Erythroblast (primary cell): ENCODE measurements around the gene CNIH2.

Experiments
- GATA1 ChIP-seq: IDR thresholded peaks from 2 replicates; pipeline ENCODE4 v1.6.1; 2011; ENCODE audit warnings: low read depth, mild to moderate bottlenecking, control low read depth, low read length, moderate library complexity
- POLR2A ChIP-seq: IDR thresholded peaks from 2 replicates; pipeline ENCODE4 v1.6.1; 2011; ENCODE audit warnings: mild to moderate bottlenecking, low read length

- TF ChIP-seq POLR2A (no peak), GATA1 (no peak)
Observed at GRCh38 chr11:66286699-66287098, 8.7 kb downstream of the CNIH2 start.
